ENCODE data around the gene FBXL13. TPM values are rescaled to one million over a fixed set of nuclear protein-coding genes. Genes with fewer than 3 reads are reported as not detected.

Gene FBXL13
- total and polyA plus RNA-seq, 10 of the 15 experiments (the other 5 are each of a cell fraction or from before 2014, with no cell fraction given), result 0.08 to 0.95 (median 0.28) TPM; not detected in 2

DNA sequence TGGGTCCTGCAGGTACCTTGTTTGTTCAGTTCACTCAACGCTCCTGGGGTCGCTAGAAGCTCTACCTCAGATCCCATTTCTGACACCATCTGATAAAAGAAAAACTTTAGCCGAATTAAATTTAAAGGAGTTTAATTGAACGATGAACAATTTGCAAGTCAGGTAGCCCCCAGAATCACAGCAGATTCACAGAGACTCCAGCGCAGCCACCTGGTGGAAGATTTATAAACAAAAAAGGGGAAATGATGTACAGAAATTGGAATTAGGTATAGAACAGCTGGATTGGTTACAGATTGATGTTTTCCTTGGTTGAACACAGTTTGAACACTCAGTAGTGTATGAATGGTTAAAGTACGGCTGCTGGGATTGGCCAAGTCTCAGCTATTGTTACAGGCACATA, 23.1 kb downstream of the FBXL13 start:
- CTCF ChIA-PET, result interaction anchor here (1.6 kb wide), 1 partner anchor 11 kb away, joined by 6 read pairs; no protein-coding TSS in a partner anchor
- intact Hi-C loops (cut with micrococcal nuclease; ENCODE audit: unreplicated experiment), result no loop called here

More for the DNA sequence above, 23.1 kb downstream of the FBXL13 start:
- no peak for ATAC-seq
- H4K20me1 ChIP-seq (ENCODE audit: control insufficient read depth, insufficient read depth), result no peaks in the 10 kb centered on the region
- H3K27me3 ChIP-seq (replicated peaks in 1 of 2; ENCODE audit: control insufficient read depth in 2 of 2, insufficient read depth in 2 of 2, low read length in 1 of 2), result no peaks in the 10 kb centered on the region
- FAIRE-seq, result no peak
- no peaks in the 10 kb centered on the region for H3K9me3 ChIP-seq (replicated peaks; ENCODE audit: control insufficient read depth, insufficient read depth, low read length)
- H3K4me1 ChIP-seq (ENCODE audit: control insufficient read depth, insufficient read depth, low read length), result no peaks in the 10 kb centered on the region
- no peak overlapping the region for H3K9ac ChIP-seq (ENCODE audit: control insufficient read depth, insufficient read depth, low read length)
- no peak overlapping the region for H3K4me3 ChIP-seq
- SMC1A ChIA-PET (ENCODE audit: uncharacterized antibody, unreplicated experiment), result interaction anchor here (1.3 kb wide), 1 partner anchor 18 kb away, joined by 5 read pairs; no protein-coding TSS in a partner anchor
- POLR2A ChIA-PET, result interaction anchor here (0.6 kb wide), 1 partner anchor 299 kb away, joined by 3 read pairs; no protein-coding TSS in a partner anchor
- RAD21 ChIA-PET (ENCODE audit: unreplicated experiment), result no interaction called here
- H3K36me3 ChIP-seq (ENCODE audit: control insufficient read depth in 2 of 2, insufficient read depth in 2 of 2, low read length in 1 of 2), result no peaks in the 10 kb centered on the region
- no peaks in the 10 kb centered on the region for H3K79me2 ChIP-seq (ENCODE audit: control insufficient read depth, insufficient read depth, low read length)
- no peak overlapping the region for H2AFZ ChIP-seq (ENCODE audit: control insufficient read depth, low read depth, low read length)
- in situ Hi-C loops (cut with MboI), result no loop called here
- 62% methylated on average over 6 of the region's 6 CpGs for WGBS (ENCODE audit: insufficient coverage, insufficient replicate concordance, low lambda C conversion rate, missing lambda C conversion rate)
- H3K27ac ChIP-seq (ENCODE audit: control insufficient read depth, insufficient read depth), result no peak overlapping the region
- DNase-seq (ENCODE audit: low read depth, low spot score), result no peak
- no TSS peak for BruUV-seq (replicated peaks)
- TF ChIP-seq FOXM1 (IDR thresholded peaks at IDR 0.05; ENCODE audit: low read depth, low read length) (no peak), SKIL (IDR thresholded peaks at IDR 0.05; ENCODE audit: low read depth, poor library complexity, severe bottlenecking) (no peak), CBX3 (IDR thresholded peaks at IDR 0.05; ENCODE audit: borderline replicate concordance, low read depth) (no peak), FOXK2 (IDR thresholded peaks at IDR 0.05) (no peak), ZNF217 (IDR thresholded peaks at IDR 0.05) (no peak), NR2C1 (IDR thresholded peaks at IDR 0.05) (no peak)
- H3K4me2 ChIP-seq (ENCODE audit: control insufficient read depth, insufficient read depth), result no peak overlapping the region

Measured in GM12878 (cell line).